C1 segment of cervical spinal cord (tissue), 14 donors: ENCODE data around the gene URI1.

ENCODE experiments used
- DNase-seq, 14 donors: peaks; one replicate each; lab custom pipeline; 2025; lab: John Stamatoyannopoulos, UW

The URI1 gene

DNA sequence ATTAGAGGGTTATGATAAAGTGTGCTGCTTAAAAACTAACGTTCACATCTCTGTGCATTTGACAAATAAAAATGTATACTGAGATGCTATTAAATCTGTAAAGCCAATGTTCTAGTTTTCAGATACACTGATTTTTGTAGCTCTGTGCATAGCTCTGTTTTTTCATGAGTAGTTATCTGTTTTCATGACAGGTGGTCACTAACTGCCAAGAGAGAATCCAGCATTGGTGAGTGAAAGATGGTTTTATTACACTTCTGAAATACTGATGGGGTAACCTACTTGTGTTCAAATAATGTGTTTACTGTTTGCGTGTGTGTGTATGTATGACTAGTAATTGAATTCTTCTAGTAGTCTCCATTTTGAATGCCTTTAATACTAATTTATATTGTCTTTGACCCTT is 29.0 kb downstream of the URI1 start:
- no peak for DNase-seq

DNA sequence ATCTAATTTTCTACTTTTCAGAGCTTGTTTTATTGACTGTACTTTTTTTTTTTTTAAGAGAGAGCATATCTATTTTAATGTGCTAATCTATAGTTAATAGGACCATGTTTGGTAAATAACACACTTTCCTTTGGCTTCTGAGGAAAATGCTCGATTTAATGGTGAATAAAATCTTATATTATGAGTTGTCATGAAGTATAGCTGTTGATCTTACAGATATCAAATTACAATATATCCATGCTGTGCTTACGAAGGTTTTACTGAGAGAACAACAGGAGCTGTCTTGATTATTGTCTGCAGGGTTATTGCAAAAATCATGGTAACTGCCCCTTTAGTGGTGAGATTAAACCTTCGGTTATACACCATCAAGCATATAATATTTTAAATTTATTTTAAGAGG is 29.6 kb downstream of the URI1 start:
- DNase-seq: no peak

DNA sequence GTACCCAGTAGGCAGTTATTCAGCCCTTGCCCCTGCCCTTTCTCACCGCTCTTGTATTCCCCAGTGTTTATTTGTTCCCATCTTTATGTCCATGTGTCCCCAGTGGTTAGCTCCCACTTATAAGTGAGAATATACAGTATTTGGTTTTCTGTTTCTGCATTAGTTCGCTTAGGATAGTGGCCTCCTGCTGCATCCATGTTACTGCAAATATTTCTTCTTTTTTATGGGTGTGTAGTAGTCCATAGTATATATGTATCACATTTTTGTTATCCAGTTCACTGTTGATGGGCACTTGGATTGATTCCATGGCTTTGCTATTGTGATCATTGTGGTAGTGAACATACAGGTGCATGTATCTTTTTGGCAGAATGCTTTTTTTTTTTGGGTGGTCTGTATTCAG is 32.7 kb downstream of the URI1 start:
- no peak for DNase-seq

DNA sequence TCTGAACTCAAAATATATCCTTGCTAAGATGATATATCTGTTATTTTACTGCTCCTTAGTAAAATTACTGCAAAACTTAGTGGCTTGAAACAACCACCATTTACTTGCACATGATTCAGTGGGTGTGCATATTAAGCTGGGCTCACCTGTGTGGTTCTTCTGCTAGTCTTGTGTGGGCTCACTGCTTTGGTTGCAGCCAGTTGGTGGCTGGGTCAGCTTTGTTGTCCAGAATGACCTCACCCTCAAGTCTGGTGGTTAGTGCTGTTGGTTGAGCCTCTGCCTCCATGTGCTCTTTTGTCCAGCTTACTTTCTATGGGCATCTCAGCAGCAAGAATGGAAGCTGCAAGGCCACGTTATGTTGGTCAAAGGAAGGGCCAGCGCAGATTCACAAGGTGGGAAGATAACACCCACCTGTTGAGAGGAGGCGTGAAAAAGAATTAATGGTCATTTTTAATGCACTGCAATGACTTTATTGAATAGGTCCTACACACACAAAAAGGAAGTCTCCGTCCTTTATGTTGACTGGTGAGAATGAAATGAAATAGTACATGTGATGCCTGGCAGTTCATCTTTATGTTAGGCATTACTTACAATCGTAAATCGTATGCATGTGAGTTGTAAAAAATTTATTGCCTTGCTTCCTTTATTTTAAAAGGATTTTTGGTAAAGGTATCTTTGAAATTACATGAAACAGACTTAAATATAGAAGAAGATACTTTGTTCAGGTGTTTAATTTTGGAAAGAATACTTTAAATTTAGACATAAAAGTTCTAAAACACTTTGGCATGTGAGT is 34.3 kb downstream of the URI1 start:
- no peak for DNase-seq

DNA sequence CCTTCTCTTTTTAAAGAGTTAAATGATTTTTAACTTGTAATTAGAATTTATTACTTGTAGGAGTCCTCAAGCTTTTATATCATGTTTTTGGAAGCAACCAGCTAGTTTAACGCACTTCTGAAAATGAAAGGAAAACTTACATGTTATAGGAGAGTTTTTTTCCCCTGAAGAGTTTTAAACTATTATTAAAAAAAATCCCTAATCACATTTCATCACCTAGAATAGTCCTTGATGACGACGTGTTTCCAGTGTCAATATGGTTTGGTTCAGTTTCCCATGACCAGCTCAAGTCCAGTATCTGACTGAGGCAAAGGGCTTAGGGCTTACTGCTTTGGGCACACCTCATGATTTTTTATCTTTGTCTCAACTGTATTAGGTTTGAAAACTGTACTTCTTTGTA is 36.0 kb downstream of the URI1 start:
- no peak for DNase-seq

DNA sequence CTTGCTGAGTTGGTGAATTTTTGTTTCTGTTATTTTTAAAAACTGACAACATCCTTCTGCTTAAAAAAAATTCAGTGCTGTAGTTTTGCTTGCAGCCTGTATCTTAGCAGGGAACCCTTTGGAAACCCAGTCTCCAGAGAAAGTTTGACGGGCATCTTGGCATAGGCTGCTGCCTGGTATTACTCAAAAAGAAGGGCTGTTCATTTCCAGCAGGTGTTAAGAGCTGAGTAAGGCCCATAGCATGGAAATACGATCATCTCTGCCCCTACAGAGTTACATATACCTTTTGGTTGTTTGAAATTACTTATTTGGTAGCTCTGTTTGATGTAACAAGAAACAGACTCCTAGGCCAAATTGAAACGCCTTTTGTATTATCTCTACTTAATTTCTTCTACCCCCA is 41.5 kb downstream of the URI1 start:
- DNase-seq: no peak

DNA sequence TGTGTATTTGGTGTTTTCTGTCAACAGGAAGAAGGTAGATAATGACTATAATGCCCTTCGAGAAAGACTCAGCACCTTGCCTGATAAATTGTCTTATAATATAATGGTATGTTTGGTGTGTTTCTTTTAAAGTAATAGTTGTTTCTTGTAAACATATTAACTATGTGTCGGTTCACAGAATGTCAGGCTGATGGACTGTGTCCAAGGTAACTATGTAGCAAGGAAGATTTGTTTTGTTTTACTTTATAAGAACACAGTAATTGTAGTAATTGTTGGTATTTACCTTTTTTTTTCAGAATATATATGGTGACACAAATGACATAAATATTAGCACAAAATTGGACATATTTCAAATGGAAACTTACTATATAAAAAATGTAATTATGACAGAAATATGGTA is 43.2 kb downstream of the URI1 start:
- DNase-seq: no peak

DNA sequence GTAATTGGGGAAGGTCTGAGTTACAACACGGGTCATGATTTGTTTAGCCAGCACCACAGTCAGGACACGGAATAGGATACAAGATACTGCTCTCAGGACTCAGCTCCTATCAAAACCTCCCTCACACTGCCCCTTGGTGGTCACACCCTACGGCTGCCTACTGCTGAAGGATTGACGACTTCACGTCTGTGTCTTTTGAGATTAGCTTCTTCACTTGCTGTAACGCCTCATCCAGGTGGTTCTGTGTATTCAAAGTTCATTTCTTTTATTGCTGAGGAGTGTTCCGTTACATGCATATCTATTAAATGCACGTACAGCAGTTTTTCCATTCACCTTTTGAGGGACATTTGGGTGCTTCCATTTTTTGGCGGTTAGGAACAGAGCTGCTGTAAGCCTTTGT is 46.3 kb downstream of the URI1 start:
- no peak for DNase-seq

DNA sequence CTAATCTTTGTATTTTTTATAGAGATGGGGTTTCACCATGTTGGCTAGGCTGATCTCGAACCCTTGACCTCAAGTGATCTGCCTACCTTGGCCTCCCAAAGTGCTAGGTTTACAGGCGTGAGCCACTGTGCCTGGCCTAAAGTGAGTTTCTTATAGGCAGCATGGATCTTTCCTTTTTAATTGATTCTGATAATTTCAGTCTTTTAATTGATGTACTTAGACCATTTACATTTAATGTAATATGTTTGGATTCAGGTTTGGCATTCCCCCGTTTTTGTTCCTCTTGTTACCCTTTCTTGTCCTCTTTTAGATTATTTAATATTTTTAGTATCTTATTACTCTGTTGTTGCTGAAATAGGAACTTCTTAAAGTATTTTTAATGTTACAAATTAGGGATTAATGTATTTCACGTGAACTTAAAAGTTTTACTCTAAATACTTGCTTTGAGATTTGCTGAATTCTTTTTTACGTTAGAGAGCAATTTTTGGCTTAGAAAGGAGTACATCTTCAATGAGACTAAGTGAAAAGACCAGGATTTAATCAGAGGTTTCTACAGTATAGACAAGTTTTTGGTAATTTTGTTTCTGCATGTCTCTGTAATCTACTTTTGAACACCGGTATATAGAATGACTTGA is 50.3 kb downstream of the URI1 start:
- no peak for DNase-seq

DNA sequence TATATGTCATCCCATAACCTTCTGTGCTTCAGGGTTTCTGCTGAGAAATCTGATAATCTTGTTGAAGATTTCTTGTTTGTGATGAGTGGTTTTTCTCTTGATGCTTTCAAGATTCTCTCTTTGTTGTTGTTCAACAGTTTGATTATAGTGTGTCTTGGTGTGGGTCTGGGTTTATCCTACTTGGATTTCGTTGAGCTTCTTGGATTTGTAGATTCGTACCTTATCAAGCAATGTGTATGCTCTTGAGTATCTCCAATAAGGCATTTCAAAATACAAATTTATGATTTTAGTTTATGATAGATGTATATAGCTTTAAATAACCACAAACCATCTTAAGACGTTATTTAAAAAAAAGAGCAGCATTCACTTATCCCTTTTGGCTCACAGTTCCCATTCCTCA is 57.5 kb downstream of the URI1 start:
- no peak for DNase-seq

DNA sequence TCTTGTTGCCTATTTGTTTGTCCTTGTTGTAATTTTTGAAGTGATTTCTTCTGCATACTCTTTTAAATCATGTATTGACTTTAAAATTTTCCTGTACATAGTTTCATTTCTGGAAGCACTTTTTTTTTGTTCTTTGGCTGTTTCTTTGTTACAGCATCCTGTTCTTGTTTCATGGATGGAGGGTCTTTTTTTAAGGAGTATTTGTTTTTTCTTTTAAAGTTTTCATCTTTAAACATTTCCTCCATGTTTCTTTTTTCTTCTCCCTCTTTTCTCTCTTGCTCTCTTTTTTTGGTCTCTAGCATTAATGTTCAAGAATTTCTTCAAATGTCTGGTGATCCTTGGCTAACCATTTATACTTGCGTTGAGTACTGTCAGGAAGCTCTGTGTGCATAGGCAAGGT is 58.8 kb downstream of the URI1 start:
- no peak for DNase-seq

DNA sequence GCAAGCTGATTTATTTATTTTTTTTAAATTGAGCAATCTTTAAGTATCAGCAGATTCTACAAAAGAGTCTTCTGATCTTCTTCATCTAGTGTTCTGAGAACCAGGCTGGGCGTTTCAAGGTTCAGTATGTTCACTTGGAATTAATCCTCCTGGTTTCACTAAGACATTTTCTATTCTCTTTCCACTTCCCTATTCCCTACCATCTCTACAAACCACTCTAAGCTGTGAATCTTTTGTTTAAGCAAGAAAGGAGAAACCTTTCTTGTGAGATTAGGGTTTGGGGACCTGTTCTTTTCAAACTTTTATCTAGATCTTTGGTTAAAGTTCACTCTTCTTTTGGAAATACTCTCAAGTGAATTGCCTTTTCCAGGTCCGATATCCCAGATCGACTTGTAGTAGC is 59.3 kb downstream of the URI1 start:
- DNase-seq: no peak

DNA sequence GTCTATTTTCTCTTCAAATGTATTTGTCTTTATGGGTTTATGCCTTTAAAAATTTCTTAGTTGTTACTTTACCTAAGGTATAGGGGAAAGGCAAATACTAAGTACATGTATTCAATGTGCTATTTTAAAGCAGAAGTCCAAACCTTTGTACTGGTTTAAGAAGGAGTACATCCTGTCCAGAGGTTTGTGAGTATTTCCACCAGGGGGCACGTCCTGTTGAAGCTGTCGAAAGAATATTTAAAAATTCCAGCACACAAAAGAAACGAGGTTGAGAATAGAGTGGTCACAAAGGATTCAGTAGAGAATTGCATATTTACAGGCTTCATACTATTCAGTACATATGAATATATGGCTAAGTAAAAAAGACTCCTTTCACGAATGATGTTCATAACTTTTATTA is 59.8 kb downstream of the URI1 start:
- no peak for DNase-seq

DNA sequence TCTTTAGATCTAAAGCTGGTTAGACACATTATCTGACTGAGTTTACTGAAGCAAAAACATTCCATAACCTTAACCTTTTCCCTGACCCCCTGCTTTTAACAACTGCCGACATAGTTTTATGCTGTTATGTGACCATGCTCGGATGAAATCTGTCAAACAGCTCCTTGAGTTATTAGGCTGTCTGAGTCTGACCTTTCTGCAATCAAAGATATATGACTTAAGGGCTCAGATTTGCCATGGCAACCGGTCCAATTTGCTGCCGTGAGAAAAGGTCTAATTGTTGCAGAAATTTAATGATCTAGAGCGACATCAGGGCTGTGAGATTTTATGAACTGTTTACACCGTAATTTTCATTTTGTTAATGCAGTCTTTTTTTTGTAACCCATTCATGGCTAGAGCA is 61.8 kb downstream of the URI1 start:
- DNase-seq: no peak

DNA sequence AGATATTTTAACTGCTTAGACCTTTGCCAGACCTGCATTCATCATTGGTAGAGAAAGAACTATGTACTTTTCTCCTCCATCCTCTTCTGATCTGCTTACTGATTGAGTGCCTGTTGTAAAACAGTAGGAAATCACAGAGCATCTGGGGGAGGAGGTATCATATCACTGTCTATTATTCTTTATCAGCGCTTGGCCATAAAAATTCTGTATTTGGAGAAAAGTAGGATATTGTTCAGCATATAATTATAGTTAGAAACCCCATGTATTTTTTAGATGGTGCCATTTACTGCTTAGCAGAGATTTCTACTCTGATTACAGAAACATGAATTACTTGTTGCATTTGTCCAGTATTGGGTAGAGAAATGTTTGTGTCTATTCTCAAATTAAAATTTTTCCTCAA is 62.4 kb downstream of the URI1 start:
- DNase-seq: no peak

DNA sequence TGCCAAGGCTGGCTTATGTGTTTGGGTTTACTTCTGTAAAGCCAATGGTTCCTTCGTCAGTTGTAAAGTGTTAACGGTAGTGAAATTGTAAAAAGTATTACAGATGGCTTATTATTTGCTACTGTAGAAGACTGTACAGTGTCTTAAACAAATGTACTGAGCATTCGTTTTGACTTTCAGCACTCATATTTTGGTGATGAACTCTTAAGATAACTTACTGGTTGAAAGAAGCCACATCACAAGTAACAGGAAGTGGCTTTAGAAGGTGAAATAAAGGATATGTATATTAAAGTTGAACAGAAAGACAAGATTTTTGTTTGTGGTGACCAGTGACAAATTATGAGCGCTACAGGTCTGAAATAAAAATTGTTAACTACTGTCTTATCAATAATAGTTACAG is 64.2 kb downstream of the URI1 start:
- DNase-seq: no peak

DNA sequence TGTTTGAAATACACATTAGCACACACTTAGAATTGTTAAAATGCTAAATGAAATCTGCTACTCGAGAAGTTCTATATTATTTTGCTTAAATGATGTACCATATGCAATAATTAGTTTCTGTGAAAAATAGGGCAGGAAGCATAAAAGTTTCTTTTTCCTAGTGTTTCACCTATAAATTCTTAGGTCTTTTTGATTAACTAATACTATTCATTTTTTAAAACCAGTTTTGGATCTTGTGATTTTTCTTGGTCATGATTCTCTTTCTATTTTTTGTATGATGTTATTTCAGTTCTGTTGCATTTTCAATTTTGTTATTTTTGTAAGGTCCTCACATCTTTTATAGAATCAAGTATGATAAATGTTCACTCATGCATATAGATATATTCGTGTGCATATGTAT is 66.1 kb downstream of the URI1 start:
- DNase-seq: no peak

DNA sequence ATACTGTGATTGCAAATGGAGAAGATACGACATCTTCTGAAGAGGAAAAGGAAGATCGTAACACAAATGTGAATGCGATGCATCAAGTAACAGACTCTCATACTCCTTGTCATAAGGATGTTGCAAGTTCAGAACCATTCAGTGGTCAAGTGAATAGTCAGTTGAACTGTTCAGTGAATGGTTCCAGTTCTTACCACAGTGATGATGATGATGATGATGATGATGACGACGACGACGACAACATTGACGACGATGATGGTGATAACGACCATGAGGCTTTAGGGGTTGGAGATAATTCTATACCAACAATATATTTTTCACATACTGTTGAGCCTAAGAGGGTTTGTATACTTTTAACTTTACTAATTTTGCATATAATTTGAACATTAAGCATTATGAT is 67.0 kb downstream of the URI1 start:
- DNase-seq: no peak

DNA sequence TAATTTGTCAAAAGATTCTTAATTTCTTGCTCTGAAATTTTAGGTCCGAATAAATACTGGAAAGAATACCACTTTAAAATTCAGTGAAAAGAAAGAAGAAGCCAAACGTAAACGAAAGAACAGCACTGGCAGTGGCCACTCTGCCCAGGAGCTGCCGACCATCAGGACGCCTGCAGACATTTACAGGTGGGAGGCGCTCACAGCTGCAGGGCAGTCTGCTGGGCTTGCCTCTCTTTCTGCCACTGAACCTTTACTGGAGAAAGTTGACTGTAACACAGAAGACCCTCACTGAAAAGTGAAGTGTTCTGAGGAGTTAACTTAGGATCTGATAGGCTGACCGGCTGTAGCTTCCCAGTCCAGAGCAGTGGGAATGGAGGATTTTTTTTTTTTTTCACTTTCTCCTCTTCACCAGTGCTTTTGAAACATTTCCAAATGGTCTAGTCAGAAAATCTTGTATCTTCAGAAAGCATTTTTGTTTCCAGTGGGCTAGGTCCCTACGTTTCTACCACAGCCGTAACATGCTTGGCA is 69.1 kb downstream of the URI1 start:
- DNase-seq: peak in 1 of 14 donors; percentile 2

DNA sequence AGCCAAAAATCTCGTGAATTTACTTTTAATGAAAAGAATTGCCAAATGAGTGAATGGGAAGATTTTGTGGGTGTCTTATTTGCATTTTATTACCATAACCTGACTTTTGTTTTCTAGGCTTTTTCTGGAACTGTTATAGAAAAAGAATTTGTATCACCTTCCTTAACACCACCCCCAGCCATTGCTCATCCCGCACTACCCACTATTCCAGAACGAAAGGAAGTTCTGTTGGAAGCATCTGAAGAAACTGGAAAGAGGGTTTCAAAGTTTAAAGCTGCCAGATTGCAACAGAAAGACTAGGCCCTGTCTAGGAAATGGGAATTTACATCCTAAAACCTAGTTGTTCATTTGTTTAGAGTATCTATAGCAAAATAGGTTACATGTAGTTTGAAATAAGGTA is 72.7 kb downstream of the URI1 start:
- DNase-seq: no peak

DNA sequence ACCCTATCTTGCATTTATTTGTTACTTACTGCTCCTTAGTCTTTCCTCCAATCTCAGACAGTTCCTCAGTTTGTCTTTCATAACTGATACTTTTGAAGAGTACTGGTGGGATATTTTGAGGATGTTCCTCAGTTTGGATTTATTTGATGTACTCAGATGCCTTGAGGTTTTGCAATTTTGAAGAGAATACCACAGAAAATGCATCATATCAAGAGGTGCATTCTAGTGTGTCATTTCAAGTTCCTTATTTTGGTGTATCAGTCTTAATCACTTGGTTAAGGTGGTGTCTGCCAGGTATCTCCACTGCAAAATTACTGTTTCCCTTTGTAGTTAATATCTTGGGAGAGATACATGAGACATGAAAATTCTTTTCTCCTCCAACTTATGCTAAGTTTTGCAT is 75.1 kb downstream of the URI1 start:
- DNase-seq: no peak

DNA sequence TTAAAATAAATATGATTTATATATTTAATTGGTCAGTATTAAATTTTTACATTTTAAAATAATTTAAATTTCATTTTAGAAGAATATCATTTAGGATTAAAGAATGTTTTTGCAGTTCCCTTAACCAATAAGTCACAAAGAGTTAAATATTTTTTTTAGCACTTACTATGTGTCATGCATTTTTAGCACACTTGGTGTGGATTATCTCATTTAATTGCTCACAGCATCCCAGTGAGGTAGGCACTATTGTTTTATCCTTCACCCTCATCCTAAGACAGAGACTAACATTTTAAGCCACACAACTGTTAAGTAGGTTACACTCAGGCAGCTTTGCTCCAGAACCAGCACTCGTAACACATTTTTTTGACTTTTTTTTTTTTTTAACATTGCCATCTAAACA is 78.2 kb downstream of the URI1 start:
- no peak for DNase-seq

DNA sequence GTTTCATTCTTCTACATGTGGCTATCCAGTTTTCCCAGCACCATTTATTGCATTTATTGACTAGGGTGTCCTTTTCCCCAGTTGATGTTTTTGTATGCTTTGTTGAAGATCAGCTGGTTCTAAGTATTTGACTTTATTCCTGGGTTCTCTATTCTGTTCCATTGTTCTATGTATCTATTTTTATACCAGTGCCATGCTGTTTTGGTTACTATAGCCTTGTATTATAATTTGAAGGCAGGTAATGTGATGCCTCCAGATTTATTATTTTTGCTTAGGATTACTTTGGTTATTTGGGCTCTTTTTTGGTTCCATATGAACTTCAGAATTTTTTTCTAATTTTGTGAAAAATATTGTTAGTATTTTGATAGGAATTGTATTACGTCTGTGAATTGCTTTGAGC is 80.6 kb downstream of the URI1 start:
- no peak for DNase-seq

DNA sequence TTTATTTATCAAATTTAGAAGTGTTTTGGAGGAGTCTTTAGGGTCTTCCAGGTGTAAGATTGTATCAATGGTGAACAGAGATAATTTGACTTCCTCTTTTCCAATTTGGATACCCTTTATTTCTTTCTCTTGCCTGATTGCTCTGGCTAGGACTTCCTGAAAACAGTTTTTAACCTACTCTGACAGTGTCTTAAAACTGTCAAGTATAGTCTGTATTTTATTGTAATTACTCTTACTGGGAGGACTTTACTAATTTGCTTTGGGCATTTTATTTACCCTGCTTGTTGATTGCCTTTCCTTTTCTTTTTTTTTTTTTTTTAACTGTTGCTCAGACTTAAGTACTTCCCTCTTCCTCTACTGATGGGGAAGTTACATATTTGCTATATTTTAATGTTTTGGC is 81.3 kb downstream of the URI1 start:
- DNase-seq: no peak
